Suprapubic skin (tissue), 3 donors: ENCODE data around the gene RFFL.

Experiments
- CTCF ChIP-seq, 2 donors: fragments of 200-600 bp in 1 of 2; fragments of 450-650 bp in 1 of 2; sonication (generic) in 1 of 2; IDR thresholded peaks; one replicate each; pipeline ENCODE4 v1.5.1; 2016 to 2019; ENCODE audit warnings: antibody characterized with exemption in 2 of 2, mild to moderate bottlenecking in 1 of 2, moderate library complexity in 1 of 2
- EP300 ChIP-seq: sonication (generic); formaldehyde crosslinking; IDR thresholded peaks from one replicate; pipeline ENCODE4 v1.6.1; 2017; ENCODE audit warnings: antibody characterized with exemption

GRCh38 chr17:35094902-35095301 lies 31.4 kb upstream of the RFFL start:
- TF ChIP-seq CTCF (IDR thresholded peaks at IDR 0.05) (no peak), EP300 (no peak)
